DMS 273 (cell line): Measurements from ENCODE around the gene RAPGEFL1.
"Not testable (repeated sequence)": the region's sequence is repeated elsewhere in the genome, so short reads cannot be mapped to it uniquely, and the experiment has no call there.

Experiments used
- DNase-seq: peaks from one replicate; lab custom pipeline; 2025; ENCODE audit not compliant: unreplicated experiment; lab: John Stamatoyannopoulos, UW

Gene RAPGEFL1

GRCh38 chr17:40206193-40206592, 28.9 kb downstream of the RAPGEFL1 start:
- DNase-seq = not testable (repeated sequence)

DNA sequence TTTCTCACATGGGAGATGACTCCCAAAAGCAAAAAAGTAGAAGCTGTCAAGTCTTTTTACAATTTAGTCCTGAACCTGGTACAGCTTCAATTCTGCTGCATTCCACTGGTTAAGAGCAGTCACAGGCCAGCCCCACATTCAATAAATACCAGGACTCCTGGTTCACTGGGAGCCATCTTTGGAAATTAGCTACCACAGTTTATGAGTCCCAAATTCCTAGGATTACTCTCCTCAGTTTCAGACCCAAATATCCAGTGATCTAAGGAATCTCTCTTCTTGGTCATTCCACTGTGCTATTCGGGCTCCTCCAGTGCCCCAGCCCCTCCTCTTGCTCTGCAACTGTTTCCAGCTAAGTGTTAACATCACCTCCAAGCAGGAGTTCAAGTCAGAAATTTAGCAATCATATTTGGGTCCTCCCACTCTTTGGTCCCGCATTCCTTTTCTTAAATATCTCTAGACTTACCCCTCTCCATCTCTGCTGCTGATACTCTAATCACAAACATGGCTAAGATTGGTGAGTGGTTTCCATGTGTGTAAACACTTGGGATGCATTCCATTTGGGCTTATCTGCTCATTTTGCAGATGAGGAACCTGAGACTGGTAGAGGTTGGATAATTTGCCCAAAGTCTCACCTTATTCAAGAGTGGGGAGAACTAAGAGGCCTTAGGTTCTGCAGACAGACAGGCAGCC, 32.3 kb downstream of the RAPGEFL1 start:
- no peak for DNase-seq

GRCh38 chr17:40213914-40214313, 36.6 kb downstream of the RAPGEFL1 start:
- DNase-seq = not testable (repeated sequence)

DNA sequence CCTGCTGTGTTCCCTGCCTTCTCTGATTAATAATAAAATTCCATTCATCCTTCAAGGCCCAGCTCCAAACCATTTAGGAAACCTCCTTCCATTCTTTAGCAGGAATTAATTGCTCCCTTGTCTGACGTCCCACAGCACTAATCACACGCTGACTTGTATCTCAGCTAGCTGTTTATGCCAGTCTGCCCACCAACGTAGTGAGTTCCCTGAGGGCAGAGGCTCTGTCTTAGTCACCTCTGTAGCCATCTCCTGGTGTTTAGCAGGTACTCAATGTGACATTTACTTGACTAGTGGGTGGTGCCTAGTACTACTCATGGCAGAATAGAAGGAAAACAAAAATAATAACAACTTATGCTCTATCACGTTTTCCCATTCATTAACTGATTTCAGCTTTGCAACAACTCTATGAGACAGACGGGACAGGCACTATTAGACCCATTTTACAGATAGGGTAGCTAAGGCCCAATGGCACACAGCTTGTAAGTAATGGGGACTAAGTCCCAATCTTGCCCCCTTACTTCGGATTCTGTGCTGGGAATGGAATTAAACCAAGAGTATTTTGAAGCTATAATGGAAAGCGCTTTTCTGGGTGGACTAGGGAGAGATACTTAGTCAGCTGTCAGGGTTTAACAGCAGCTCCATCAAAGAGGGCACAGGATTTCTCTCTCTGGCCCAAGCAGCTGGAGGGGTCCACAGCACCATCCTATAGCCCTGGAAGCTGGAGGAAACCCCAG, 40.9 kb downstream of the RAPGEFL1 start:
- no peak for DNase-seq

- peak; percentile 99 for DNase-seq
These were observed 41.7 kb downstream of the RAPGEFL1 start, which contains the start of gene WIPF2 for GRCh38 chr17:40218740-40219593. WIPF2 (plus strand) TSS chr17:40219304; CDS start chr17:40256460, 37,156 bp downstream.

- DNase-seq = peak; percentile 85
These were observed 42.5 kb downstream of the RAPGEFL1 start for GRCh38 chr17:40219594-40220338.

DNA sequence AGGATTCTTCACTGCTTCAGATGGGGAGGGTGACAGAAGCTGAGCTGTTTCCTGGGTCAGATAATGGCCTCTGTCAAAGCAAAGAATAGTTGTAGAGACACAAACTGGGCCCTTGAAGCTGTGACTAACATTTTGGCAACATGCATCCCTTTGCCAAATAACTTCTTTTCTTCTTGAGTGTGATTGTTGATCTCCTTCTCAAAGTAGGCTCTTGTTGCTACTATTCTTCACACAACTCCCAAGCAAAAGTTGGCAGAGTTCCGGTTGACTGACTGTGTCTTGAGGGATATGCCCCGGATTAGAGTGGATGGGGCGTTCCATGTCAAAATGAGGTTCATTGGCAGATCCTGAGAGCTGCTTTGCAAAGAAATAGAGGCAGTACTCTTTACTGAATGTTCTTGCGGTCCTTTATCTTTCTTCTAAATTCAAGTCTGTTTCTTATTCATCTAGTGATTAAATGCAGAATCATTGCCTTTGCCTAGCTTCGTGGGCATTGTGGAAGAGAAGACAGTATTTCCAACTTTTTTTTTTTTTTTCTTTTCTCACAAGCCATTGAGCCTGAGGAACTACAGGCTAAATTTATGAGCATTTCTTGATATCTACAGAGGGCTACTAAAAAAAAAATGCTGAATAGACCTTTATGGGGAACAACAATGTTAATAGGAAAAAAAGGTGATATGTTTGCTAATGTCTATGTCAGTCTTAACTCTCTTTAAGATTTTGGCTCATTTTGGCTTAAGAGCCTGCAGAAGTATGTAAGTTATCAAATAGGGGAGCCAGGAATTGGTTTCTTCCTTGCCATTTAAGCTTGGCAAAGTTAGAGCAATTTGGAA, 47.7 kb downstream of the RAPGEFL1 start:
- no peak for DNase-seq

DNA sequence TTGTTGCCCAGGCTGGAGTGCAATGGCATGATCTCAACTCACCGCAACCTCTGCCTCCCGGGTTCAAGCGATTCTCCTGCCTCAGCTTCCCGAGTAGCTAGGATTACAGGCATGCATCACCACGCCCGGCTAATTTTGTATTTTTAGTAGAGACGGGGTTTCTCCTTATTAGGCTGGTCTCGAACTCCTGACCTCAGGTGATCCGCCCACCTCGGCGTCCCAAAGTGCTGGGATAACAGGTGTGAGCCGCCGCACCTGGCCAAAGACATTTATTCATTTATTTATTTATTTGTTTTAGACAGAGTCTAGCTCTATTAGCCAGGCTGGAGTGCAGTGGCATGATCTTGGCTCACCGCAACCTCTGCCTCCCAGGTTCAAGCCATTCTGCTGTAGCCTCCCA, 51.9 kb downstream of the RAPGEFL1 start:
- DNase-seq = not testable (repeated sequence)

GRCh38 chr17:40230670-40231069, 53.4 kb downstream of the RAPGEFL1 start:
- peak; percentile 30 for DNase-seq

DNA sequence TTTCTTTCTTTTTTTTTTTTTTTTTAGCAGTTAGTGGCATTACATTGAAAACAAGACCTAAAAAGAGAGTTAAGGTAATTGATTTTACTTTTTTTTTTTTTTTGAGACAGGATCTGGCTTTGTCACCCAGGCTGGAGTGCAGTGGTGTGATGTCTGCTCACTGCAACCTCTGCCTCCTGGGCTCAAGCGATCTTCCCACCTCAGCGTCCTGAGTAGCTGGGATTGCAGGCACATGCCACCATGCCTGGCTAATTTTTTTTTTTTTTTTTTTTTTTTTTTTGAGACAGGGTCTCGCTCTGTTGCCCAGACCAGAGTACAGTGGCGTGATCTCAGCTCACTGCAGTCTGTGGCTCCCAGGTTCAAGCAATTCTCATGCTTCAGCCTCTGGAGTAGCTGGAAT, 54.7 kb downstream of the RAPGEFL1 start:
- not testable (repeated sequence) for DNase-seq

DNA sequence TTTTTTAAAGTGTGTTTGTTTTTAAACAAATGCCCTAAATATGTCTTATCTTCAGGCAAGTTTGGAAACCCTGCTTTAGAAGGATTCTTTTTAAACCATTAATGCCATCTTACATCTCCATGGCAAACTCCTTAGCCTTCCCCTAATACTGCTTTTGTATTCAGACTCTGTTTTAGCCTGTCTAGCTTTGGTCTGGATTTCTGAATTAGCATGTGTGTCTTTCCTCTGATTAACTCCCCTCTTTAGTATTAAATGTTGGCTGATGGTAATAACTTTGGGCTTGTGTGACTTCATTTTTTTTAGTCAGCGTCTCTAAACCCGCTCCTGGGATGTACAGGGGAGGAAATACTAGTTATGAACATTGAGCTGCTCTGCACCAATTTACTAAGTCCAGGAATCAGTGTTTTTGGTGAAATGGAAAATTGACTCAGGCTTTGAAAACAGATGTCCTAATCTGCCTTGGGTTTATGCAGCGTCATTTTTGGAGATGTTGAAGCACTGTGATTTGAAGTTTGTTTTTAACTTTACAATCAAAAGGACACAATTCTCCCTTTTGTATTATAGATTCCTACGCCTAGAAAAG, 64.1 kb downstream of the RAPGEFL1 start:
- DNase-seq = no peak

GRCh38 chr17:40242774-40243173, 65.5 kb downstream of the RAPGEFL1 start:
- no peak for DNase-seq

GRCh38 chr17:40243761-40244160, 66.5 kb downstream of the RAPGEFL1 start:
- no peak for DNase-seq

DNA sequence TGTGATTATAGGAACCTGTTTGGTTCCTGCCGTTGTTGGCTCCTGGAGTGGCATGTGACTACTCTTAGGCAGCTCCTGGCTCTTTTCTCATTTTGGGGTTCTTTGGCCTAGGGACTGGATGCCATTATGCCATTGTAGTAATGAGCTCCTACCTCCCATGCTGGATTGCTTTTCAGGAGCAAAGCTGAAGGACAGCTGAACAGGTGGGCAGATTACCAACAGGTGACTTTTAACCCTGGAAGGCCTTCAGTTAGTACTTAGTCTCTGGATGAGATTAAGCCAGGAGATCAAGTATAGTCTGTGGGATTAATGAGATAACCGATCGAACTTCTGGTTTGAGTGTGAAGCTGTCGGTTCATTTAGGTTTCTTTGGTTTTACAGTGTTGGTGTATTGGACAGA, 67.0 kb downstream of the RAPGEFL1 start:
- DNase-seq = no peak
